Rectal smooth muscle tissue (tissue), 1 donor: ENCODE data around the gene TLR2.

Experiments used
- H3K27ac ChIP-seq: one replicate; pipeline ENCODE4 v1.7.0; 2013; ENCODE audit warnings: low read depth, low read length, inconsistent platforms
- H3K27me3 ChIP-seq: one replicate; pipeline ENCODE4 v1.7.0; 2013; ENCODE audit warnings: low read length; ENCODE audit not compliant: control insufficient read depth, insufficient read depth
- H3K36me3 ChIP-seq: one replicate; pipeline ENCODE4 v1.7.0; 2013; ENCODE audit warnings: low read length; ENCODE audit not compliant: control insufficient read depth, insufficient read depth
- H3K4me1 ChIP-seq: one replicate; pipeline ENCODE4 v1.7.0; 2013; ENCODE audit warnings: low read length; ENCODE audit not compliant: control insufficient read depth, insufficient read depth
- H3K4me3 ChIP-seq: one replicate; pipeline ENCODE4 v1.7.0; 2013; ENCODE audit warnings: low read length
- H3K9ac ChIP-seq: one replicate; pipeline ENCODE4 v1.7.0; 2013; ENCODE audit warnings: low read length

Gene TLR2

DNA sequence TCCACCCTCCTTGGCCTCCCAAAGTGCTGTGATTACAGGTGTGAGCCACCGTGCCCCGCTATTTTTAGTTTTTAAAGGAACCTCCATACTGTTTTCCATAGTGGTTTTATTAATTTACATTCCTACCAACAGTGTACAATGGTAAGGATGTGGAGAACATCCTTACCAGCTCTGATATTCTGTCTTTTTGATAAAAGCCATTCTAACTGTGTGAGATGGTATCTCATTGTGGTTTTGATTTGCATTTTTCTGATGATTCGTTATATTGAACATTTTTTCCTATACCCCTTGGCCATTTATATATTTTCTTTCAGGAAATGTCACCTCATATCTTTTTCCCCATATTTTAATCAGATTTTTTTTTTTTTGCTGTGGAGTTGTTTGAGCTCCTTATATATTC is 14.2 kb upstream of the TLR2 start:
- Histone ChIP-seq H3K4me1 (no peaks in the 10 kb centered on the region), H3K27ac (no peak overlapping the region), H3K36me3 (no peaks in the 10 kb centered on the region), H3K4me3 (no peak overlapping the region), H3K9ac (no peak overlapping the region), H3K27me3 (no peaks in the 10 kb centered on the region)

DNA sequence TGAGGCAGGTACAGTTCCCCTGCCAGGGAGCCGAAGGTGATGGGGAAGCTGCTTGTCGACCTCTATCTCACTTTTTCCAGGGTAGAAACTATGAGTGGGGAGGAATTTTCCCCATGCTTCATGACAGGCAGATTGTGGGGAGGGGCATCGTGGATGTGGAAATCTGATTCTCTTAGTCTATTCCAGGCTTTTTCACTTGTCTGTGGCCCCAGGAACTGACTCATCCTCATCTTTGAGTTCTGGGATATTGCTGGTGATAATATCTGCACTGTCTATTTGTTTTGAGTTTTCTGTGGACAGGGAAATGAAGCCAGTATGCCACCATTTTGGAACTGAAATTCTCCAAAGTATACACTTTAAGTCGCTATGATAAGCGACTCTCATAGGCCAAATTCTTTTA is 7.6 kb upstream of the TLR2 start:
- H3K4me3 ChIP-seq, result no peak overlapping the region
- no peaks in the 10 kb centered on the region for H3K36me3 ChIP-seq
- no peaks in the 10 kb centered on the region for H3K27me3 ChIP-seq
- no peak overlapping the region for H3K9ac ChIP-seq
- H3K27ac ChIP-seq, result no peak overlapping the region
- H3K4me1 ChIP-seq, result no peaks in the 10 kb centered on the region

- Histone ChIP-seq H3K4me1 (no peaks in the 10 kb centered on the region), H3K4me3 (no peak overlapping the region), H3K9ac (no peak overlapping the region), H3K27ac (no peak overlapping the region), H3K36me3 (no peaks in the 10 kb centered on the region), H3K27me3 (no peaks in the 10 kb centered on the region)
Measured at GRCh38 chr4:153676984-153677383, 7.1 kb upstream of the TLR2 start.

DNA sequence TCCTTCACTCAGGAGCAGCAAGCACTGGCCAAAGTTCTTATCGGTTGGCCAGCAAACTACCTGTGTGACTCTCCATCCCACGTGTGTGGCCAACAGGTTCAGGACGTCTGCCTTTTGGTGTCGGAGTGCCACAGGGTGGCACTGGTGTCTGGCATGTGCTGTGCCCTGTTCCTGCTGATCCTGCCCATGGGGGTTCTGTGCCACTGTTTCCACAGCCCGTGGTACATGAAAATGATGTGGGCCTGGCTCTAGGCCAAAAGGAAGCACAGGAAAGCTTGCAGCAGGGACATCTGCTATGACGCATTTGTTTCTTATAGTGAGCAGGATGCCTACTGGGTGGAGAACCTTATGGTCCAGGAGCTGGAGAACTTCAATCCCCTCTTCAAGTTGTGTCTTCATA is 4.6 kb upstream of the TLR2 start:
- H3K4me3 ChIP-seq, result no peak overlapping the region
- no peak overlapping the region for H3K27ac ChIP-seq
- no peaks in the 10 kb centered on the region for H3K4me1 ChIP-seq
- no peaks in the 10 kb centered on the region for H3K27me3 ChIP-seq
- H3K9ac ChIP-seq, result no peak overlapping the region
- H3K36me3 ChIP-seq, result no peaks in the 10 kb centered on the region

- H3K36me3 ChIP-seq, result no peaks in the 10 kb centered on the region
- no peaks in the 10 kb centered on the region for H3K27me3 ChIP-seq
- H3K4me1 ChIP-seq, result no peaks in the 10 kb centered on the region
- no peak overlapping the region for H3K9ac ChIP-seq
- peak overlapping the region; percentile 62 for H3K4me3 ChIP-seq
- no peak overlapping the region for H3K27ac ChIP-seq
Measured at GRCh38 chr4:153683763-153684181, 308 bp upstream of the TLR2 start.

- H3K27me3 ChIP-seq, result no peaks in the 10 kb centered on the region
- no peak overlapping the region for H3K9ac ChIP-seq
- no peaks in the 10 kb centered on the region for H3K4me1 ChIP-seq
- H3K36me3 ChIP-seq, result no peaks in the 10 kb centered on the region
- H3K27ac ChIP-seq, result no peak overlapping the region
- peak overlapping the region; percentile 62 for H3K4me3 ChIP-seq
Measured at GRCh38 chr4:153684971-153685371, 891 bp downstream of the TLR2 start.

GRCh38 chr4:153704522-153704921 is 20.4 kb downstream of the TLR2 start:
- Histone ChIP-seq H3K27me3 (no peaks in the 10 kb centered on the region), H3K4me1 (no peaks in the 10 kb centered on the region), H3K4me3 (no peak overlapping the region), H3K27ac (no peak overlapping the region), H3K9ac (no peak overlapping the region), H3K36me3 (no peaks in the 10 kb centered on the region)

GRCh38 chr4:153705743-153706468 is 21.8 kb downstream of the TLR2 start:
- H3K4me3 ChIP-seq, result no peak overlapping the region
- no peaks in the 10 kb centered on the region for H3K36me3 ChIP-seq
- no peaks in the 10 kb centered on the region for H3K4me1 ChIP-seq
- H3K9ac ChIP-seq, result no peak overlapping the region
- no peaks in the 10 kb centered on the region for H3K27me3 ChIP-seq
- H3K27ac ChIP-seq, result no peak overlapping the region

GRCh38 chr4:153706519-153706918 is 22.4 kb downstream of the TLR2 start:
- no peak overlapping the region for H3K9ac ChIP-seq
- no peaks in the 10 kb centered on the region for H3K4me1 ChIP-seq
- H3K36me3 ChIP-seq, result no peaks in the 10 kb centered on the region
- no peaks in the 10 kb centered on the region for H3K27me3 ChIP-seq
- H3K4me3 ChIP-seq, result no peak overlapping the region
- H3K27ac ChIP-seq, result no peak overlapping the region

DNA sequence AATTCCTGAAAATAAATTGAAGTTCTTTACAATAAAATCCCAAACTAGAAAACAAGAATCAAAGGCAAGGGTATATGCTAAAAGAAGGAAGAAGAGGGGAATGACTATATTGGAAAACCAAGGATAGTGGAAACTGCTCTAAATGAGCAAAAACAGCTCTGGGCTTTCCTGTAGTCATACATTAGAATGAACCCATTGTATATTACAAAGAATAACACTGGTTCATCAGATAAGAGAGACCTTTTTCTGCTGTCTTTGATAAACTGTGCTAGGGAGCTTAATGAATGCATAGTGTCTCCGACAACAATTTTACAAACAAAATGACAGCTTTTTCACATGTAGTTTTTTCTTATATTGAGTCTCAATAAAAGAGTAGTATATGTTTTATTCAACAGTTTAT is 26.6 kb downstream of the TLR2 start:
- no peak overlapping the region for H3K4me3 ChIP-seq
- no peaks in the 10 kb centered on the region for H3K27me3 ChIP-seq
- H3K36me3 ChIP-seq, result no peaks in the 10 kb centered on the region
- H3K9ac ChIP-seq, result no peak overlapping the region
- no peak overlapping the region for H3K27ac ChIP-seq
- H3K4me1 ChIP-seq, result no peaks in the 10 kb centered on the region

DNA sequence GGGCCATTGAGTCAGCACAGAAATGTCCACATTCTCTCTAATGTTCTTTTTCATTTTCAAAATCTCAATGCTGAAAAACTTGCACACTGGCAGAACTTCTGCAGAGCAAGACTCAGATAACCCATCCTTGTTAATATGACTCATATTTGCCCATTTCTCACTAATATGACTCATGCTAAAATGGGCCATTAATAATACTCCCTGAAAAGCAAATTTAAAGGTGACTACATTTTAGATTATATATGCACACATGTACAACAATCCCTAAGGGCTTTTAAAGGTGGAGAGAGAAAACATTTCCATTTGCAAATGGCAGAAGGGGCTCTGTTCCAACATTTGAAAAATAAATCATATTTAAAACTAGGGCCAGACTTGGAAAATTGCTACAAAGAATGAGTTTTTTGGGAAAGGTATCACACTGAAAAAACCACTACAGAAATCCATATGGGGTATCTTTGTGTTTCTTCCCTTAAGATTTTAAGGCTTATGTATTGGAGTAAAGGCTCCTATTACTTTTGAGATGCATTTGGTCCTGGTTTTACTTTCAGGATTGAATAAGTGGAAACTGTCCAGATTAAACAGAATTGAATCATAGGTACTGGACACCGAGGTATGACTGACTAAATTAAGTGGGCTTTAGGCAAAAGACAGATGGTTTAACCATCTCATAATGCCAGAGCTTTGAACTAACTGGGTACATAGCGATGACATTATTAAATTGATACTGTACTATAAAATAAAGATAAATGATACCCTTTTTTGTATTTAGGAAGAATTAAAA is 30.0 kb downstream of the TLR2 start:
- no peak overlapping the region for H3K9ac ChIP-seq
- H3K4me1 ChIP-seq, result no peaks in the 10 kb centered on the region
- H3K36me3 ChIP-seq, result no peaks in the 10 kb centered on the region

GRCh38 chr4:153722036-153722435 is 38.0 kb downstream of the TLR2 start:
- no peak overlapping the region for H3K27ac ChIP-seq
- H3K36me3 ChIP-seq, result no peaks in the 10 kb centered on the region
- no peaks in the 10 kb centered on the region for H3K4me1 ChIP-seq
- H3K27me3 ChIP-seq, result no peaks in the 10 kb centered on the region
- H3K9ac ChIP-seq, result no peak overlapping the region
- H3K4me3 ChIP-seq, result no peak overlapping the region

More for the DNA sequence above, 30.0 kb downstream of the TLR2 start:
- Histone ChIP-seq H3K27me3 (no peaks in the 10 kb centered on the region), H3K4me3 (no peak overlapping the region), H3K27ac (no peak overlapping the region)

DNA sequence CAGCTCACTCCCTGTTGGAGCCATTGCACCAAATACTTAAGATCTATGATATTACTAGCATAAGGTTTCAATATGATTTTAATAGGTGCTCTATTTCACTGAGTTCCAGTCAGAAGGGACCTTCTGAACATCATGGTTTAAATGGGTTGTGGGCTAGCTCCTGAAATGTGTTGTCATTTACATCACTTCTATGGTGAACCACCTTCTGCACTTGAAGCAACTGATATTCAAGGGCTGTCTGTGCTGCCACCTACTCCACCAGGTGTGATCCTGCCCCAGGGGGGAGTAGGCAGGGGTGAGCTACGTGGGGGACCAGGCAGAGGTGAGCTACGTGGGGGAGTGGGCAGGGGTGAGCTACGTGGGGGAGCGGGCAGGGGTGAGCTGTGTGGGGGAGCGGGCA is 40.5 kb downstream of the TLR2 start:
- Histone ChIP-seq H3K4me3 (no peak overlapping the region), H3K9ac (no peak overlapping the region), H3K27me3 (no peaks in the 10 kb centered on the region), H3K4me1 (no peaks in the 10 kb centered on the region), H3K36me3 (no peaks in the 10 kb centered on the region), H3K27ac (no peak overlapping the region)
